Esophagus squamous epithelium (tissue), 4 donors: ENCODE results near the gene MATK.

Experiments used
- CTCF ChIP-seq, 6 experiments: fragments of 450-650 bp in 4 of 6; fragments of 200-600 bp in 2 of 6; sonication (generic) in 2 of 6; IDR thresholded peaks; one replicate each; pipeline ENCODE4 v1.5.1; 2016 to 2019; ENCODE audit warnings: antibody characterized with exemption in 6 of 6, mild to moderate bottlenecking in 4 of 6, moderate library complexity in 4 of 6
- POLR2A ChIP-seq, 4 donors: fragments of 450-650 bp; IDR thresholded peaks; one replicate each; pipeline ENCODE4 v1.6.1; 2017; ENCODE audit warnings: antibody characterized with exemption in 4 of 4, mild to moderate bottlenecking in 4 of 4, moderate library complexity in 3 of 4

DNA sequence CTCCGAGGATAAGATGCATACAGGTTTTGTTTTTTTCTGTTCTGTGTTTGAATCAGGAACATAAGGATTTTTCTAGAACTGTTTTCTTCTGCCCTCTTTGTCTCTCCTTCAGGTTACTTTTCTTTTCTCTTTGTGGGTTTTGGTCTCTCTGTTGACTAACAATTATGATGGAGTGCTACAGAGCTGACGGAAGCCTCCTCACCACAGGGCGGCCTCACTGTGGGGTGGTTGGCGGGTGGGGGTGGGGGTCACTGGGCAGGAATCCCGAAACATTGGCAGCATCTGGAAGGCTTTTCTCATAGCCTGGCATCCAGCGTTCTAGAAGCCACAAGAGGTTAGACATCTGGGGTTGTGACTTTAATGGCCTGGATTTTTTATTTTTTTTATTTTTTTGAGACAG lies 12.0 kb upstream of the MATK start:
- TF ChIP-seq CTCF (IDR thresholded peaks at IDR 0.05), result no peak
- TF ChIP-seq POLR2A (IDR thresholded peaks at IDR 0.05), result no peak
